DOHH2 (cell line): Measurements from ENCODE around the gene STARD3.
A peak's percentile ranks its signal among the peaks of the same experiment; 100 is the strongest.

Experiments
- H3F3A ChIP-seq: fragments of 200-600 bp; sonication (generic), shearing (Covaris generic); 2 replicates; pipeline ENCODE4 v1.6.0; 2016; ENCODE audit warnings: antibody characterized with exemption, mild to moderate bottlenecking; ENCODE audit not compliant: control insufficient read depth, insufficient read depth
- H3K27ac ChIP-seq: fragments of 200-600 bp; sonication (generic); 2 replicates; pipeline ENCODE4 v1.5.1; 2014; ENCODE audit warnings: low read depth, mild to moderate bottlenecking, low read length, moderate library complexity
- H3K27me3 ChIP-seq: fragments of 200-600 bp; sonication (generic); 2 replicates; pipeline ENCODE4 v1.6.1; 2014; ENCODE audit warnings: mild to moderate bottlenecking, low read length, mixed read lengths; ENCODE audit not compliant: control insufficient read depth
- H3K36me3 ChIP-seq: fragments of 200-600 bp; sonication (generic); 2 replicates; pipeline ENCODE4 v1.6.1; 2014; ENCODE audit warnings: mild to moderate bottlenecking, low read length, moderate library complexity, mixed read lengths; ENCODE audit not compliant: control insufficient read depth
- H3K4me1 ChIP-seq: fragments of 200-600 bp; sonication (generic); 2 replicates; pipeline ENCODE4 v1.6.1; 2014; ENCODE audit warnings: mild to moderate bottlenecking, low read length, mixed read lengths; ENCODE audit not compliant: control insufficient read depth
- H3K4me2 ChIP-seq: fragments of 200-600 bp; sonication (generic); 2 replicates; pipeline ENCODE4 v1.6.0; 2014; ENCODE audit warnings: mild to moderate bottlenecking, low read length, moderate library complexity
- H3K4me3 ChIP-seq: fragments of 200-600 bp; sonication (generic); 2 replicates; pipeline ENCODE4 v1.5.1; 2014; ENCODE audit warnings: mild to moderate bottlenecking, low read length, mixed read lengths
- H3K79me2 ChIP-seq: fragments of 200-600 bp; sonication (generic); 2 replicates; pipeline ENCODE4 v1.6.1; 2014; ENCODE audit warnings: mild to moderate bottlenecking, low read length, mixed read lengths; ENCODE audit not compliant: control insufficient read depth
- H3K9me2 ChIP-seq: fragments of 200-600 bp; sonication (generic); replicated peaks from 2 replicates; pipeline ENCODE4 v1.6.1; 2014; ENCODE audit warnings: mild to moderate bottlenecking, low read length, mixed read lengths; ENCODE audit not compliant: control insufficient read depth
- H3K9me3 ChIP-seq: fragments of 200-600 bp; sonication (generic); 2 replicates; pipeline ENCODE4 v1.6.1; 2014; ENCODE audit warnings: antibody characterized with exemption, low read length, mixed read lengths; ENCODE audit not compliant: control insufficient read depth, insufficient read depth
- H4K20me1 ChIP-seq: fragments of 200-600 bp; sonication (generic); 2 replicates; pipeline ENCODE4 v1.6.0; 2014; ENCODE audit warnings: low read depth, mild to moderate bottlenecking, antibody characterized with exemption, low read length, moderate library complexity; ENCODE audit not compliant: control insufficient read depth, insufficient read depth
- CTCF ChIP-seq: fragments of 200-600 bp; sonication (generic); IDR thresholded peaks from one replicate; pipeline ENCODE4 v1.5.1; 2014; ENCODE audit warnings: antibody characterized with exemption, mild to moderate bottlenecking, low read depth, low read length; ENCODE audit not compliant: poor library complexity, severe bottlenecking
- EZH2phosphoT487 ChIP-seq: fragments of 200-600 bp; sonication (generic); IDR thresholded peaks from 2 replicates; pipeline ENCODE4 v1.6.1; 2017; ENCODE audit warnings: borderline replicate concordance, mild to moderate bottlenecking, antibody characterized with exemption, low read length, moderate library complexity, mixed read lengths

Gene STARD3

DNA sequence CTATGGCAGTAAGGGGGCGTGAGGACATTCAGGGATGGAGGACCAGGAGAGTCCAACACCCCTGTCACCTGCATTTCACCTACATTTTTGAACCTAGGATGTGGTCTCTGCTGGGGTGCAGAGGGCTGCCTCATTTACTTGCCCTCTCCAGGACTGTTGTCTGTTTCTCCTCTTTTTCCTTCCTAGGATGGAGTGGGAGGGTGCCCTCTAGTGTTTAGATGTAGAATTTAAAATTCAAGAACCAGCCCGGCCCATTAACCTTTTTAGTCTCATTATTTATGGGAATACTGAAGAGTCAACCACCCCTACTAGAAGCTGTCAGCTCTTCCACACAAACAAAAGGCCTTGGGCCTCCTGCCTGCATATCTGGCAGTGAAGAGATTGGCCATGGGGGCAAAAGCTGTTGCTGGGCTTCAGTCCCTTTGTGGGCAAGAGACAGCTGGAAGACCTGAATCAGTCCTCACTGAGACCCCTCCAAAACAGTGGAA lies 2.5 kb upstream of the STARD3 start:
- no peak overlapping the region for H3K4me3 ChIP-seq
- H3K4me1 ChIP-seq, result peaks cover 29% of the 10 kb centered on the region
- no peaks in the 10 kb centered on the region for H3K27me3 ChIP-seq
- no peaks in the 10 kb centered on the region for H3K9me2 ChIP-seq
- no peaks in the 10 kb centered on the region for H4K20me1 ChIP-seq
- no peak overlapping the region for H3K27ac ChIP-seq
- H3K36me3 ChIP-seq, result peaks cover 6% of the 10 kb centered on the region; the same call in 1 of the 2 replicates
- no peak overlapping the region for H3K4me2 ChIP-seq
- peak; percentile 90 for TF ChIP-seq CTCF
- TF ChIP-seq EZH2phosphoT487, result no peak
- H3F3A ChIP-seq, result no peaks in the 10 kb centered on the region
- no peaks in the 10 kb centered on the region for H3K9me3 ChIP-seq
- peaks cover 26% of the 10 kb centered on the region for H3K79me2 ChIP-seq

DNA sequence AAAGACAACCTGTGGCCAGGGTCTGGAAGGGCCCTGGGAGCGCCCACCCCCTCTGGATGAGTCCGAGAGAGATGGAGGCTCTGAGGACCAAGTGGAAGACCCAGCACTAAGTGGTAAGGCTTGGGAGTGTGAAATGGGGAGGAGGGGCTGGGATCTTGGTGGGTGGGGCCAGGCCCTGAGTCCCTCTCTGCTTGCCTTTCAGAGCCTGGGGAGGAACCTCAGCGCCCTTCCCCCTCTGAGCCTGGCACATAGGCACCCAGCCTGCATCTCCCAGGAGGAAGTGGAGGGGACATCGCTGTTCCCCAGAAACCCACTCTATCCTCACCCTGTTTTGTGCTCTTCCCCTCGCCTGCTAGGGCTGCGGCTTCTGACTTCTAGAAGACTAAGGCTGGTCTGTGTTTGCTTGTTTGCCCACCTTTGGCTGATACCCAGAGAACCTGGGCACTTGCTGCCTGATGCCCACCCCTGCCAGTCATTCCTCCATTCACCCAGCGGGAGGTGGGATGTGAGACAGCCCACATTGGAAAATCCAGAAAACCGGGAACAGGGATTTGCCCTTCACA lies 1.2 kb upstream of the STARD3 start:
- Histone ChIP-seq H3K9me2 (no peaks in the 10 kb centered on the region), H3K4me1 (peaks cover 29% of the 10 kb centered on the region), H3K27ac (no peak overlapping the region)

DNA sequence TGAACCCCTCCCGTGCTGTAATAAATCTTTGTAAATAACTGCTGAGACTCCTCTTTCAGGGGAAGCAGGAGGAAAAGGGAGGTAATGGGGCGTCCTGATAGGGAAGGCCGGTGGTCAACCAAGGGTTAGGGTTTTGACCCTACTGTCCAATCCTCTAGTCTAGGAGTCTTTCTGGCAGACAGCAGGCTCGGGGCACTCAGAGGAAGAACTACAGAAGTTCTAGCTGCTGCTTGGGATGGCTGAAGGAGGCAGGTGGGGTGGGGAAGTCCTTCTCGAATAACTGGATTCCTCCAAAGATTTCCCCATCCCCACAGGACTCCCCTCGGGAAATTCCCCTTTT lies 387 bp upstream of the STARD3 start:
- Histone ChIP-seq H3K27ac (peak overlapping the region; percentile 62), H3K4me3 (peak overlapping the region; percentile 99), H3K79me2 (peaks cover 47% of the 10 kb centered on the region), H3K9me2 (no peaks in the 10 kb centered on the region), H3K4me2 (peak overlapping the region; percentile 99), H3K9me3 (no peaks in the 10 kb centered on the region), H3K27me3 (no peaks in the 10 kb centered on the region), H4K20me1 (no peaks in the 10 kb centered on the region), H3F3A (no peaks in the 10 kb centered on the region), H3K4me1 (peaks cover 29% of the 10 kb centered on the region), H3K36me3 (peaks cover 9% of the 10 kb centered on the region; the same call in 1 of the 2 replicates)
- no peak for TF ChIP-seq CTCF
- no peak for TF ChIP-seq EZH2phosphoT487

More for the DNA sequence above, 1.2 kb upstream of the STARD3 start:
- H3K9me3 ChIP-seq, result no peaks in the 10 kb centered on the region
- H3K4me2 ChIP-seq, result peak overlapping the region; percentile 99
- peaks cover 6% of the 10 kb centered on the region; the same call in 1 of the 2 replicates for H3K36me3 ChIP-seq
- H3K79me2 ChIP-seq, result peaks cover 39% of the 10 kb centered on the region
- H3F3A ChIP-seq, result no peaks in the 10 kb centered on the region
- no peaks in the 10 kb centered on the region for H4K20me1 ChIP-seq
- TF ChIP-seq EZH2phosphoT487 (no peak), CTCF (no peak)
- H3K27me3 ChIP-seq, result no peaks in the 10 kb centered on the region
- H3K4me3 ChIP-seq, result peak overlapping the region; percentile 99; the same call in 1 of the 2 replicates
